GOT3 (cell line): ENCODE data around the gene ANKRD23.

Experiments used
- DNase-seq: peaks from one replicate; lab custom pipeline; 2025; ENCODE audit warnings: mixed read lengths; lab: John Stamatoyannopoulos, UW

The ANKRD23 gene

GRCh38 chr2:96837575-96837974 is 6.2 kb downstream of the ANKRD23 start:
- DNase-seq = no peak

- DNase-seq = no peak
Observed at GRCh38 chr2:96835830-96836229, 8.0 kb downstream of the ANKRD23 start.

GRCh38 chr2:96832754-96833507 is 10.9 kb downstream of the ANKRD23 start:
- DNase-seq = no peak

- no peak for DNase-seq
Observed at GRCh38 chr2:96832408-96832753, 11.4 kb downstream of the ANKRD23 start.

GRCh38 chr2:96831679-96832078 is 12.1 kb downstream of the ANKRD23 start:
- DNase-seq = no peak

- DNase-seq = no peak
Observed at GRCh38 chr2:96830044-96830562, 13.7 kb downstream of the ANKRD23 start.

- no peak for DNase-seq
Observed at GRCh38 chr2:96828874-96829273, 14.9 kb downstream of the ANKRD23 start.

- DNase-seq = no peak
Observed at GRCh38 chr2:96828436-96828835, 15.4 kb downstream of the ANKRD23 start.

- DNase-seq = no peak
Observed at GRCh38 chr2:96826546-96827278, 17.1 kb downstream of the ANKRD23 start.

- DNase-seq = no peak
Observed at GRCh38 chr2:96825057-96825456, 18.8 kb downstream of the ANKRD23 start.

GRCh38 chr2:96824079-96824870 is 19.5 kb downstream of the ANKRD23 start:
- DNase-seq = no peak

GRCh38 chr2:96823198-96823597 is 20.6 kb downstream of the ANKRD23 start:
- DNase-seq = no peak

GRCh38 chr2:96822786-96823185 is 21.0 kb downstream of the ANKRD23 start:
- DNase-seq = no peak

GRCh38 chr2:96821113-96821675 is 22.6 kb downstream of the ANKRD23 start:
- DNase-seq = no peak

- DNase-seq = no peak
Observed at GRCh38 chr2:96819876-96820511, 23.8 kb downstream of the ANKRD23 start.

GRCh38 chr2:96819128-96819875 is 24.5 kb downstream of the ANKRD23 start:
- no peak for DNase-seq

GRCh38 chr2:96817882-96818281 is 25.9 kb downstream of the ANKRD23 start:
- DNase-seq = no peak

- no peak for DNase-seq
Observed at GRCh38 chr2:96816836-96817702, 26.8 kb downstream of the ANKRD23 start.

GRCh38 chr2:96816127-96816835 is 27.5 kb downstream of the ANKRD23 start, which contains the start of gene CNNM3:
Gene CNNM3, plus strand, starts transcription at chr2:96816268. Its CDS starts 10 bp downstream, at chr2:96816278.
- peak; percentile 81 for DNase-seq
